H54 (cell line): ENCODE data around the gene CCR6.

Source experiments
- DNase-seq: peaks from one replicate; pipeline ENCODE4 v3.0.0; 2011; ENCODE audit warnings: low spot score, mixed read lengths; ENCODE audit not compliant: insufficient read length
- FAIRE-seq: peaks from 3 replicates; lab custom pipeline; 2011; peaks lifted over from hg19 to GRCh38; lab: Jason Lieb, UNC
- POLR2A ChIP-seq: IDR thresholded peaks from 2 replicates; pipeline ENCODE4 v1.6.1; 2011; ENCODE audit warnings: low read depth, mild to moderate bottlenecking, low read length

The CCR6 gene

DNA sequence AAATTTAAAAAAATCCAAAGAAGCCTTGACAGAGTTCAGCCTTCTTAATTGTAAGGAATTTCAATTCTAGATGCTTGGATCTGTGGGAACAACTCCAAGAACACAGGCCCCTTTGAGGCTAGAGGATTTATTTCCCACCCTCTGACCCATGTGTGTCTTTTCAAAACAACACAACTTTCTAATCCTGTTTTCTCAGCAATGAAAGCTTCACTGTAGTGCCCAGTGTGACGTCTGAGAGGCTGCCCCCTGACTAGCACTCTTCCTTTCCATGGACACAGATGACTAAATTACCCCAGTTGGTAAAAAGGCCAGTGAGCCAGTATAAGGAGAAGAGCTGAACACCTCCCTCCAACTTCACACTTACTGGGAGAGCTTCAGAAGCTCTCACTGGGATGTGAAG, 16.5 kb upstream of the CCR6 start:
- no peak for TF ChIP-seq POLR2A
- FAIRE-seq: no peak

DNA sequence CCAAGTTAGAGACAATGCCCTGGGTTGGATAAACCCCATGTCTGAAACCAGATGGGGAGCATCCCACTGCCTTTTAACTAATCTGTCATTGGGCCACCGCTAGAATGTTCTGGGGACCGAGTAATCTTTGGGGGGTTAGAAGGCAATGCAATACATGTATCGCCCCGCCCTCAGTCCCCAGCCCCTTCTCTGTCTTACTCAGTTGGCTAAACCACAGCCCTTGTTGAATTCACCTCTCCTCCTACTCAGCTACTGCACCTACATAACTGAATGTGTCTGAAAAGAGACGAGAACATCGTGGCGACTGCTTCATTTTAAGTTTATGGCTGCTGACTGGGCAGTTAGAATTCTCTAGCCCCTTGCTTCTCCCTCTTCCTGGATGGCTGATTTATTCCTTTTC, 15.1 kb upstream of the CCR6 start:
- TF ChIP-seq POLR2A: no peak
- FAIRE-seq: no peak
- no peak for DNase-seq

More for the DNA sequence above, 16.5 kb upstream of the CCR6 start:
- no peak for DNase-seq

DNA sequence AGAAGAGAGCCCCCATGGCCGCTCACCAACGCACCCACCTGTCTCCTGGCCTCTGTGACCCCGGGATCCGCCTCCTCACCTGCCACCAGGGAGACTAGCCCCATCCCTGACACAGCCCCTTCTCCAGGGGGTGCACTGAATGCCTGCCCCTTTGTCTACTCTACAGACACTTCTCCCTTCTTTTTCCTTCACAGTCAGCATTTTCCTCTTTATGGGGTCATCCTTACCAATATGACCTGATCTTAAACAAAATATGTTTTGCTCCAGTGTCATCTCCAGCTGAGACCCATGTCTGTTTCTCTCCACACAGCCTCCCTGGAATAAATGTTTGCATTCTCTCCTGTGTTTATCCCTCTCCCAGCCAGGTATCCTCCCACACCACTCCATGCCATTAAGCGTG, 14.6 kb upstream of the CCR6 start:
- TF ChIP-seq POLR2A: no peak
- DNase-seq (no peak), FAIRE-seq (no peak)

DNA sequence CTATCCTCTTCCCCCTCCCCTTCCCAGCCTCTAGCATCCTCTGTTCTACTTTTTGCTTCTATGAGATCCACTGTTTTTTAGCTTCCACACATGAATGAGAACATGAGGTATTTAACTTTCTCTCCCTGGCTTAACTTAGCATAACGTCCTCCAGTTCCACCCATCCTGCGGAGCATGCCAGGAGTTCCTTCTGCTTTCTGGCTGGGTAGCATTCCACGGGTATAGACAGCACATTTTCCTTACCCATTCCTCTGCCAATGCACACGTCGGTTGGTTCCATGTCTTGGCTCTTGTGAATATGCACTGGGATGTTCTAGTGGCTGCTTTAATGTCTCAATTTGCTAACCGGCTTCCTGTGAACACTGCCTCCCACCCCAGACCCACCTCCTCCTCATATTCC, 13.2 kb upstream of the CCR6 start:
- DNase-seq (no peak), FAIRE-seq (no peak)
- no peak for TF ChIP-seq POLR2A

DNA sequence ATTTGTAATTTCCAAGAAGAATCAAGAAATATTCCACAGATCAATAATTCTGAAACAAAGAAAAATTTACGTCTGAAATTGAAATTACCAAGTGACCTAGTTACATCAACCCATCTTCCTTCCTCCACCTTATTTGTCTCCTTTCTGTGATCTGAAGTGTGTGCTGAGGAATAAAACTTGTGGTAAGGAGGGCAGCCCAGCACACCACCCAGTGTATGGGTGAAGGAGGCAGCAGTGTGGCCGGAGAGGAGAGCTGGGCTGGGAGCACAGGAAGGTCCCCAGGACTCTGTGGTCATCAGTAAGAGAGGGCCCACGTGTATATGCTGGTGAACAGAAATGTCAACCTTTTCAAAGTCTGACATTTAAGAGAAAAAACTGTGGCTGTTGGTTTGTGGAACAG, 11.3 kb upstream of the CCR6 start:
- FAIRE-seq: no peak
- no peak for TF ChIP-seq POLR2A
- no peak for DNase-seq

DNA sequence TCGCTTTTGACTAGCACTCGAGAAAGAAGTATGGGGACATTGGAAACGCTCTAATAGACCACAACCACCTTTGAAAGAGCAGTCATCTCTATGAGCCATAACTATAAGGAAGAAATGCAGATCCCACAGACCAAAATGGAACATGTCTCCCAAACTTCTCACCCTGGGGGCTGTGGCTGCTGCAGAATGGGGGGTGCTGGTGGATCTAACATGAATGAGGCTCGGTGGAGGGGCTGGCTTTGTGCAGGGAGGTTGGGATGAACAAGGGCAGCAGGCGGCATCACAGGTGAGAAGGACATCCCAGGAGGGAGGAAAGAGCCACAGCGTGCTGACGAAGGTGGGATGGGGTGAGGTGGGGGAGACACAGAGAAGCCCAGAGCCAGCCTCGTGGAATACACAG, 10.5 kb upstream of the CCR6 start:
- TF ChIP-seq POLR2A: no peak
- FAIRE-seq (no peak), DNase-seq (no peak)

DNA sequence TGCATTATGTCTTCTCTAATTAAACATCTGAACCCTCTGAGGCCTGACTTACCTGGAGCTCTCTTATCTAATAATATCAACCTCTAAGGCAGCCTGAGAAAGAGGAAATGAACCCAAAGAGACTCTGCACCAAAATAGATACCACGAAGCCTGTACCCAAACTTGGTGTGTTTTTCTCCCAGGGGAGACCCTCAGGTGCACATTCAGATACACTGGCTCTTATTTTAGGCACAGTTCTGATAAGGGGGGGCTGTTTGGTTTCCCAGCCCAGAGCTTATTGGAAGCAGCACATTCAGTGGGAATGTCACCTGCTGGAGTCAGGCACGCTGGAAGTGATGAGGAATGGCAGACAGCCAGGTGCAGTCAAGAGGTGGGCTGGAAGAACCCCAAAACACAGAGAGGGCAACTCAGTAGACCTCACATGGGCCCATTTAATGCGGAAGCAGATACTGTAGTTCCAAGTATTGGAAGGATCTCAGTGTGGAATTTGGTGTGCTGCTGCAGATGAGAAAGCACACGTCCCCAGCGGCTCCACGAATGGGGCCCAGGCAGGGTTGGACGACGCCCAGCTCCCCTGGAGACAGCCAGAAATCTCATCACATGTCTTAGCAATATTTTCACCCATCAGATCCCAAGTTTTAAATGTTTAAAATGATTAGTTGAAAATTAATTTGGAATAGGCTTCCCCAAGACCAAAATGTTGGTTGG, 9.7 kb upstream of the CCR6 start:
- FAIRE-seq: no peak
- TF ChIP-seq POLR2A: no peak
- DNase-seq: no peak

DNA sequence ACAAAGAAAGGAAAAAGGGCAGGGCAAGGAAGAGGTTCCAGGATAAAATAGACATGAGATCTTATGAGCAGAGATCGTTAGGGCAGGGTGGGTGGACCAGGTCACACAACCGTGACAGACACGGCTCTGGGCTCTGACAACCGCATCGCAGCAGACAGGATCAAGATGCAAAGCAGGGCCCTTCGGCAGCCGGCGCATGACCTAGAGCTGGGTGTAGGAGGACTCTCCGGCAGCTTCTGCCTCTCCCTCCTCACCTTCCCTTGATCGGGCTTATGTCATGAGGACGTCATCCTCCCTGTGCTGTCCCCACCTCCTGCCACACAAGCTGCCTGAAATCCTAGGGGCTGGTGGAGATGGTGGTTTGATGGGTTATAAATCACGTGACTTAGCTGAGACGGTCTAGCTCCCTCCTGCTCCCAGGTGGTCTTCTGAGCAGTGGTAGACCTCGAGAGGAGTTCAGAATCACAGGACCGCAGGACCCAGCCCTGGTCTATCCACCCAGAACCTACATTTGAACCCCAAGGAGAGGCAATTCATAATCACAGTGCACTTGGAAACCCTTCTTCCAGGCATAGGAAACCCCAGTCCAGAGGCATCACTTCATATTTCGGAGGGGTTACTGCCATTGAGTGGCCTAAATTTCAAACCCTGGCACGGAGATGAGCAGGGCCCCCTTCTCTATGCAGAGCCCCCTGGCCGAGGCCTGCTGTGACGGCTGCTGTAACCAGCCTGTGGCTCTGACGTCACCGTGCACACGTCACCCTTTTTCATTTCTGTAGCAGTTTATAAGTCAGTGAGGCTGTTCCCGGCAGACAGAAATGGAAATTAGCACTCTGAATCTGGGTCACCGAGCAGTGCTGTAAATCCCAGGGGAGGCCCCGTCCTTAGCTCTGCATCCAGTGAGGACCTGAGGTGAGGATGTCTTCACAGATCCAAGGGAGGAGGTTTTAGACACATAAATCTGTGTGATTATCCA, 8.7 kb upstream of the CCR6 start:
- TF ChIP-seq POLR2A: no peak

DNA sequence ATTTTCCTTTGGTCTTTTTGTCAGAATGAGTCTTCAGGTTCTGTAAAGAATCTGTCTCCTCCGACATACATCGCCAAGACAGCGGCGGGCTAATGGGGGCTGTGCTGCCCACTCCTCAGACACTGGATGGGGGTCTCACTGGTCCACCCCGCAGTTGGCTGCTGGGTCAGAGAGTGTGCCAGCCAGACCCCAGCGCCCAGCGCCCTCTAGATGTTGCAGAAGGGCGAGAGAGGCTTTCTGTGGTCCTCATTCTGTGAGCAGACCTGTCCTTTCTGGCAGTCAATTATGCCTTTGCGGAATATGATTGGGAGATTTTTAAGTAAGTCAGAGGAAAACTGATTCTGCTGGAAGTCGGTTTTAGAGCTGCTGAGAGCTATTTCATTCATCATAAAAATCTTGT, 7.8 kb upstream of the CCR6 start:
- FAIRE-seq: no peak
- no peak for DNase-seq
- TF ChIP-seq POLR2A: no peak

More for the DNA sequence above, 8.7 kb upstream of the CCR6 start:
- no peak for DNase-seq
- FAIRE-seq: no peak

DNA sequence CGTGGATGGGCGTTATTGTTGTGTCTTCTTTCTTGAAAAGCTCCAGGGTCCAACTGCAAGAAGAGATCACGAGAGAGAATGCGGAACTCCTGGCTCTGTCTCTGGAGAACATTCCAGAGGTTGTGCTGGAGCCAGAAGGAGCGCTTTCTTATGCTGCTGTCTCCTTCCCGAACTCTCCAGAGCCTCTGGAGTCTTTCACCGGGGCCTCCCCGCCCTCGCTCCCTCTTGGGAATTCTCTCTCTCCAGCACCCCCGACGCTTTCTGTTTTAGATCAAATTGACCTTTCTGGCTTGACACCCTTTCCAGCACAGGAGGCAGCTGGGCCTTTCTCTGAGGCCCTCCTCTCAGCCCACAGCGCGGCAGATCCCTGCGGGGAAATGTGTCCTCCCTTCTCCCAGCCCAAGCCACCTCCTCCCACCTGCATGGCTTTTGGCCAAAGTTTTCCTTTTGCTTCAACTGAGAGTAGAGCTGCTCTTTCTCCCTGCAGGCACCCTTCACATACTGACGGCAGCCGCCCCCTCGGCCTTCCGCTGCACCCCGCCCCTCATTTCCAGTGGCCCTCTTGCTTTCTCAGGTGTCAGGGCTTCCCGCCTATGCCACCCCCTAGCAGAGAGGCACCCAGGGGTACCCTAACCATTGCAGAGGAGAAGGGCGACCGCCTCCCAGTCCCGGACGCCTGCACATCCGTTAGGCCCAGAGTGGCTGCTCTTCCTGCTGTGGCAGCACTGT, 6.6 kb upstream of the CCR6 start:
- TF ChIP-seq POLR2A: no peak
- DNase-seq (no peak), FAIRE-seq (no peak)

DNA sequence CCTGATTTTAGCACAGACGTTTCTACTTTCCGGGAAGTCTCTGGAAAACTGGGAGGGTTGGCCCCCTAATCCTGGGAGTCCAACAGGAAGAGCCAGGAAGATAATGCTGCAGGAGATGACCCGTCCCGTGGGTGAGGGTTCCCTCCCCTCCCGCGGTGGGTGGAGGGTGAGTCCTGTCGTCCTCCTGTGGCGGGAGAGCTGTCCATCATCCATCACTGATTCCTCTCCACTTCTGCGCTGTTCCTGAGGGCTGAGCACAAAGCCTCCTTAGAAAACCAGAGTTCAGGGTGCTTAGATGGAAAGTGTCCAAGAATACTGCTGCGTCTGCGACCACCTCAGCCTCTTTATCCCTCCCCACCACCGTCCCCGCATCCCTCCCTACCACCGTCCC, 6.1 kb upstream of the CCR6 start:
- DNase-seq: no peak
- no peak for FAIRE-seq
- TF ChIP-seq POLR2A: no peak

DNA sequence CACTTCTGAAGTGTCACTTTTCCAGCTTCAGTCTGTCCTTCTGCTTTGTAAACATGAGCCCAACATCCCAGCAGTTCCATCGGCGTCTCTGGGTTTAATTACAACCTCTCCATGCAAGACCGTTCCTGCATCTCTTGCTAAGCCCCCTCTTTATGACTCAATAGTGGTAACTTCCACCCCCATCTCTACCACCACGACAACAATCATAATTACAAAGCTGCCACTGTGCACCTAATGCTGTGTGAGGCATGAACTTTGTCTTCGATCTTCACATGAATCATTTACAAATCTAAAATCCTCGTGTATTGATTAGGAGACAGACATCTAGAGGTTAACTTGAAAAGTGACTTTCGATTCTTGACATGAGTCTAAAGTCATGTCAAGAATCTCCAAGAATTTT, 4.9 kb upstream of the CCR6 start:
- TF ChIP-seq POLR2A: no peak
- FAIRE-seq (no peak), DNase-seq (no peak)

DNA sequence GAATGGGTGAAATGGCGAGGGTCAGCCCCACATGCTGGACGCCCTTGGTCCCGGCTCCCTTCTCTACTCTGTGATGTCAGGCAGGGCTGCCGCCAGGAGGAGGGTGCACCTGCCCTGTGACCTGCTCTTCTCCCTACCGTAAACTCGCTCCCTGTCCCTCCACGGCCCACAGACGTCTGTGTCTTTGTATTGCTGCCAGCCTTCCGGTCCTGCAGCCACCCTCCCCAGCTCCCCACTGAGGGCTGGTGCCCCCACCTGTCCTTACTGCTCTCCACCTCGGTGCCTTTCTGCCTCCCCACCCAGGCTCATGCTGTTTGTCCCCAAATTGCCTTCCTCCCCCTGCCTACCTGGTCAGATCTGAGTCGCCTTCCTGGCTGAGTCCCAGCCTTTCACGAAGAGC, 4.1 kb upstream of the CCR6 start:
- FAIRE-seq (no peak), DNase-seq (no peak)
- no peak for TF ChIP-seq POLR2A

DNA sequence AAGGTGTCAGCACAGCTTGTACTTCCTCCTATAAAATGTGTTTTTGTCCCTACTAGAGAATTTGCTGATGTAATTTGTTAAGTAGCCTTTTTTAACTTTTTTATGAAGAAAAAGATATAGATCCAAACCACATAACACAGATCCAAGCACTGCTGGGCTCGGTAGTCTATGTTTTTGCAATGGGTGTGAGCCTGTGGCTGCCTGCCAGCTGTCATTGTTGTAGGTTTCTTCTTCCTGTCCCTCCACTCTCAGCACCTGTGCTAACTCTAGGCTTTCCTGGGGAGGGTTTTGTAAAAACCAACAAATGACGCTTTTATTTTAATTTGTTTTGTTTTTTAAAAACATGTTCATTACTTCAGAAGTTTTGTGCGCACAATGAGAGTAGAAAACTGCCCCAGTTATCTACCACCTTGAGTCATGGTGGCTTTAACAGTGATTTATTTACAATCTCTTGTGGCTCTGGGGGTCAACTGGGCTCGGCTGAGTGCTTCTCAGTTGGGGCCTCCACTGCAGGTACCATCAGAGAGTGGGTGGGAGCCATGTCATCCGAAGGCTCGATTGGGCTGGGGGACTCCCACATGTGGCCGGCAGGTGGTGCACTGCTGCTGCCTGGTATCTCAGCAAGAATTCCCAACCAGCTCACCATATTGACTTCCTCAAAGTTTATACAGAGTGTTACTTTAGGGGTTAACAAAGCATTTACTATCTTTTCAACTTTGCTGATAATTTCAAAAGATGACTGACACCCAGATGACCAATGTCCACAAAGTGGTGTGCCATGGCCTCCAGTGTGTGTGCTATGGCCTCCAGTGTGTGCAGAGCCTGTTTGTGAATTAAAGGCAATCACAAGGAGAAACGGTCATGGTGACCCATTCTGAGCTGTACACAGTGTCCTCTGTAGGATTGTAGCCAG, 3.0 kb upstream of the CCR6 start:
- TF ChIP-seq POLR2A: no peak
- no peak for DNase-seq
- no peak for FAIRE-seq
